Glomerular endothelial cell (primary cell): ENCODE measurements around the gene SIGLEC12. TPM values are rescaled to one million over a fixed set of nuclear protein-coding genes. Genes with fewer than 3 reads are reported as not detected.
"Not testable (repeated sequence)": the region's sequence is repeated elsewhere in the genome, so short reads cannot be mapped to it uniquely, and the experiment has no call there.

ENCODE experiments used
- DNase-seq: peaks from one replicate; pipeline ENCODE4 v3.0.0-alpha.2; 2011; ENCODE audit warnings: low read depth, low spot score; ENCODE audit errors: extremely low read depth
- total RNA-seq: library from RNA; depleted of rRNA; stranded (reverse); fragments of >200 nt; gene quantifications from 2 replicates; pipeline ENCODE4 v1.2.3, GENCODE V29; 2015

The SIGLEC12 gene
- total RNA-seq, 1 donor from 2014 or later, result not detected

DNA sequence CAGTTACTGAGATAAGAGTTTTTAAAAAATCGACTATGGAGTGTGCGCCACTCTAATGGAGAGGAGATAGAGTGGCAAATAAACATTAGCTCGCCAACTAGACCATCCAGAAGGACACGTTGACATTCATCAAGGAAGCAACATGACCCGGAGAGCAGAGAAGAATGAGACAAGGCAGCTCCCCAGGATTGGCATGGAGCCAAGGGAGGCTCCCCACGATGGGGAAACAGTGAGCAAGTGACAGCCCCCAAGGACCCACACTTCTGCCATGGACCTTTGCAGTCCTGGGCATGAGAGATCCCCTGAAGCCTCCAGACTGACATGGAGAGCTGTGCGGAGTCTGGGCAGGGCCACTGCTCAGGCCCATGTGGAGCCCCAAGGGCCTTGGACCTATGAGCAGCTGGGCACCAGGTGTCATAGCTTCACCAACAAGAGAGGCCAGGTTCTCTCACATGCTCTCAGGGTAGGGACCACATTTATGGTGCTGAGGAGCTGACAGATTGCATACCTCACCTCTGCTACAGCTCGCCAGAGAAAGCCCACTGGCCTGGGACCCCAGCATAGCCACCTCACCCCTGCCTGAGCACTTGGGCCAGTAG, 23.2 kb upstream of the SIGLEC12 start:
- no peak for DNase-seq

GRCh38 chr19:51521781-51522180, 20.2 kb upstream of the SIGLEC12 start:
- no peak for DNase-seq

DNA sequence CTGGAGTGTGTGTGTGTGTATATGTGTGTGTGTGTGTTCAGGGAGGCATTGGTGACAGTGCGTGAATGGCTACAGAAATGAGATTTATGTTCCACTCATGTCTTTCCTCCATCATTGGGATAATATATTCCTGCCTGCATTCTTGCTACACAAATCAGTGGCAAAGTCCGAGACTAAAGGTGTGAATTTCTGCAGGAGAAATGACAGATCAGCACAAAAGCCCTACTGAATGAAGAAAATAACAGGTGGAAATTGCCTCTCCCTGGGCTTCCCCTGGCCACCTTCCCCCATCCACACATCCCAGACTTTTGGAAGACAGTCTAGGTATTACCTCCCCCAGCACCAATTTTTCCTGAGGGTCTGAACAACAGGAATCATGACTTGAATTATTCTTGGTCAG, 19.8 kb upstream of the SIGLEC12 start:
- no peak for DNase-seq

- no peak for DNase-seq
Observed at GRCh38 chr19:51520728-51521127, 19.1 kb upstream of the SIGLEC12 start.

DNA sequence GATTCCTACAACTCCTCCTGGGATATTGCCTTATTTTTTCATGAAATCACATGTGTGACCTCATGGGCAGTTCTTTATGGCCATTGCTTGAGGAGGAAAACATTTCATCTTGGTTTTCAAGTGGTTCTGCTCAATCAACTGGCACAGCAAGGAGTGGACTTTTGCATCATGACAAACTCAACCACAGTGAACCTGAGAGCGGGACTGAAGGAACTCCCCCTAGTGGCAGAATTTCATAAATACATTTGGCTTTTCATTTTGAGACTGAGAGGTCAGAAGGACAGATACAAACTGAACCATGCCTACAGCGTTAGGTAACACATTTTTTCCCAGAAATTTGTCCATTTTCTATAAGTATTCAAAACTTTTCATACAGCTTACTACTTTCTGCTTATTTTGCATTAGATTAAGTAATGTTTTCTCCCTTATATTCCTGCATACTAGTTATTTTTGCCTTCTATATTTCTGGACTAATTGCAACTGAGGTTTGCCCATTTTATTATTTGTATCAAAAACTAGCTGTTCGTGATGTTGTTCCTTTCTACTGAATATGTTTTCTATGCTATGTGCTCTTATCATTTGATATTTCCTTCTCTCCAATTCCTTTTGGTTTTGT, 13.4 kb upstream of the SIGLEC12 start:
- peak; percentile 33 for DNase-seq

- DNase-seq, result no peak
Observed at GRCh38 chr19:51513968-51514367, 12.4 kb upstream of the SIGLEC12 start.

- no peak for DNase-seq
Observed at GRCh38 chr19:51511353-51511752, 9.8 kb upstream of the SIGLEC12 start.

DNA sequence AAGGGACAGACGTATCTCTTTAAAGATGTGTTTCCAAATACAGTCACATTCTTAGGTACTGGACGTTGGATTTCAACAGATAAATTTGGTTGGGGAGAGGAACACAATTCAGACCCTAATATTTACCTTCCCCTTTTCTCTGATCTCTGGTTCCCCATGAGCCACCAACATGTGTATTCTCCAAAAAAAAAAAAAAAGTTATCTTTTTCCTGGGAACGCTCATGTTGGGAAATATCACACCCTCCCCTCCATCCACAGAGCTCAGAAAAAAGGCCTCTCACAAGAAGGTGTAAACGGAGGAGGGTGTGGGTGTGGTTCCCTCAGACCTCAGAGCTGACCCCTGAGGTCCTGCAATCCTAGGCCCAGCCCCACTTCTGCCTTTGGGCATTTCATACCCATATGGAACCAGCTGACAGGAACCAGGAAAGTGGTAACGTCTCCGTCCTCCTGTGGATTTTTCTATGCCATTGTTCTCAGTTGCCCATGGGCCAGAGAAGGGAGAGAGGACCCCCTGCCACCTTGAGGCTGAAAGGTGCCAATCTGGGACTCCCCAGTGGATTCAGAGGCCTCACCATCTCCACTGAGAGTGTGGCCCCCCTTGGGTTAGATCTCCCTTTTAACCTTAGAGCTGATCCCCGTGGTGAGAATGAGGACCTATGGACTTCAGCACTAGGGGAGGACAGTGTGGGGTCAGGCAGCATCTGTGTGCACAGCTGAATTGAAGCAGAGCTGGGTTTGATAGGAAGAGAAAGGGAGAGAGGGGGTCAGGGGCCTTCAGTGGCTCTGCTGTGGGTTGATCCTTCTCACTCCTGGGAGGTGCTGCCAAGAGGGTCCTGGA, 8.4 kb upstream of the SIGLEC12 start:
- no peak for DNase-seq

DNA sequence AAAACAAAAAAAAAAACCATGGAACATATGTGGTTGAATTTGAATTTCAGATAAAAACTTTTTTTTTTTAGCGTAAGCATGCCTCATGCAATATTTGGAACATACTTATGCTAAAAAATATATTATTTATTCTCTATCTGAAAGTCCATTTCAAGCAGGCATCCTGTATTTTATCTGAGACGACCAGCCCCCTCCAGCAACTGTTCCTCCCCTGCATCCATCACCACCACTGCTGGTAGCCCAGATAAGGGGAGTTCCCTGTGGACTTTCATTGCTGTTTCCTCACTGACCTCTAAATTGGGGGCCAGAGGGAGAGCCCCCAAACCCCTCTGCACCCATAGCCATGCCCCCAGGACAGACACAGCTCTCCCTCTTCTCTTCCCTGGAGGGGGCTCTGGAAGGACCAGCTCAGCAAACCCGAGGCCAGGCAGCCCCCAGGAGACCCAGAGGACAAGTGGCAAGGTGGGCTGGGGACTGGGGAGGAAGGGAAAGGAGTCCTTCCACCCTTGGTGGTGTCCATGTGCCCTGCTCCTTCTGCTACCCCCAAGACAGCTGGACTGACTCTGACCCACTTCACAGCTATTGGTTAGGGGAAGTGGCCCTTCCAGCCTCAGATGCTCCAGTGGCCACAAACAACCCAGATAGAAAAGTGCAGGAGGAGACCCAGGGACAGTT, 6.6 kb upstream of the SIGLEC12 start:
- no peak for DNase-seq

DNA sequence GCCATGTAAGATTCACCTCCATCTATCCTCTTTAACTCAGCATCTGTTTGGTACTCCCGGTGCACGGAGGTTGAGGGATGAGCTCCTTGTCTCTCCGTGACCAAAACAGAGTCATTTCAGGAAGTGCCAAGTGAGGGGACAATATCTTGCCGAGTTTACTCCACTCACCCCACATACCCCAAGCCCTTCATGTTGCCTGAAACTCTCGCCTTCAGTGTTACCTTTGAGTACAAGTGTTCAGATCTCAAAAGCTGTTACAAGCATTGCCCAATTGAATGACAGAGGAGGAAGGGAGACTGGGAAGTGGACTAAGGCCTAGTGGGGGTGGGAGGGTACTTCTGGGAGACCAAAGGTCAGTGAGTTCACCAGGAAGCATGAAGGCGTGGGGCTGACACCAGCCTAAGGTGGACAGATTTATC, 6.0 kb upstream of the SIGLEC12 start:
- no peak for DNase-seq

DNA sequence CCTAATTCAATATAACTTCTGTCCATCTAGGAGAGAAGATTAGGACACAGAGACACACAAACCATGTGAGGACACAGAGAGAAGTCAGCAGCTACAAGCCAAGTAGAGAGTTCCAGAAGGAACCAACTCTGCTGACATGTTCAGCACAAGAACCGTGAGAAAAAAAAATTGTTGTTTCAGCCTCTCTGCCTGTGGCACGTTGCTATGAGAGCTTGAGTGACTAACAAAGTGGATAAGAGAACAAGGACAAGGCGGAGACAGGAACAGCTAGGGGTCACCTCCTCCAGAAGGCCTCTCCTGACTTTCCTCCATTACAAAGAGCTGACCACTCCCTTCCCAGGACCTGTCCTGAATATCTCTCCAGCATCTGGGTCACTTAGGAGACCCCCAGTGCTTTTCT, 5.6 kb upstream of the SIGLEC12 start:
- DNase-seq, result no peak

DNA sequence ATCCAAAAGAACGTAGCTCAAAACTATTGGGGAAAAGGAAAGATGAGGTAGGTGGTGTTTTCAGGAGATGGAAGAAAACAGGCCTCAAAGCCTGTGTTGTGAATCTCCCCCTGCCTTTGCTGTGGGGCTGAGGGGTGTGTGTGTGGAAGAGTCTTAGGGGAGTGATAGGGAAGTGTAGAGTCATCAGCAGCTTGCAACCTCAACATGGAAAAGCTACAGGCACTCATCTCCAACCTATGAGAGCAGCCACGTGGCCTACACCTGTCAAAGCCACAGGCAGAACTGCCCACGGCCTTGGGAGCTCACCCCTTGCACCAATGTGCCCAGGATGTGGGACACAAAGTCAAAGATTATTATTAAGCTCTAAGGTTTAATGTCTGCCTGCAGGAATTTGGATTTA, 4.3 kb upstream of the SIGLEC12 start:
- DNase-seq, result no peak

DNA sequence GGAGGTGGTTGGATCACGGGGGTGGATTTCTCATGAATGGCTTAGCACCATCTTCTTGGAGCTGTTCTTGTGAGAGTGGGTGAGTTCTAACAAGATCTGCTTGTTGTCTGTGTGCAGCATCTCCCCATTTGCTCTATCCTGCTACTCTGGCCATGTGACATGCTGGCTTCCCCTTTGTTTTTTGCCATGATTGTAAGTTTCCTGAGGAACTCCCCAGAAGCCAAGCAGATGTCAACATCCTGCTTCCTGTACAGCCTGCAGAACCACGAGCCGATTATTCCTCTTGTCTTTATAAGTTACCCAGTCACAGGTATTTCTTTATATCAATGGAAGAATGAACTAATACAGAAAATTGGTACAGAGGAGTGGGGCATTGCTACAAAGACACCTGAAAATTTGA, 2.3 kb upstream of the SIGLEC12 start:
- no peak for DNase-seq

DNA sequence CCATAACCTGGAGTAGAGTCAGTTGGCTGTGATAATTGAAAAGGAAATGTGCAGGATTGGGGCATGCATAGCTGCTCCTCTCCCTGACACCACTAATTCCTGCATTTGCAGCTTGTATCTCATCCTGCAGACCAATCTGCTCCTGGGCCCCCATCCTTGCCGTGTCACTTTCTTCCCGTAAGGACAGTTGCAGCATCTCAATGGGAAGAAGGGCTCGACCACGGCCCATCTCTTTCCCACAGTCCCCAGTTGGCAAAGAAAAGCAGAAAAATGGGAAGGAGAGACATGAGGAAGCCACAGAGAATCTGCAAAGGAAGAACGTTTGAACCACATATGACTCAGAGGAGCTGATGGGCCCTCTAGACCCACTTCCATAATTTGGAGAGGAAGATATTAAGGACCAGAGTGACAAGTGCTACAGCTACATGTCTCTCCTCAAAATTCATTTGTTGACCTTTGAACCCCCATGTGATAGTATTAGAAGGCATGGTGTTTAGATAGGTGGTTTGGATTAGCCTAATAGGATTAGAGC, 1.8 kb upstream of the SIGLEC12 start:
- no peak for DNase-seq

- DNase-seq, result not testable (repeated sequence)
Observed at GRCh38 chr19:51500931-51501330, 669 bp downstream of the SIGLEC12 start.

DNA sequence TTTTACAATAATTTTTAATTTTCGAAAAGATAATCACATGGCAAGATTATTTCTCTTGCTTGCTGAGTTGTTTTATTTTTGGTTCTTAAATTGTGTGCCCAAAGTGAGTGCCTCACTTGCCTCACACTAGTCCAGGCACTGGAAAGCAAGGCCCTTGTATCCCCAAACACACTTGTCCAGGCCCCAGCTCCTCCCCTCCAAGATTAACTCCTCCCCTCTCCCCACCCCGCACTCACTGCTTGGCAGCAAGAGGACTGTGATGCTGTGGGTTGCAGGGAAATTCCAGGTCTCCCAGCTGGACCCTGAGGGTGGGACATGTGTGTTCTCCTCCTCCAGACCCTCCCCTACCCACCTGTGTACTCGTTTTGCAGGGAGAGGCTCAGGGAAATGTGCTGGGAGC, 3.9 kb downstream of the SIGLEC12 start:
- DNase-seq, result no peak

- no peak for DNase-seq
Observed at GRCh38 chr19:51493776-51494175, 7.8 kb downstream of the SIGLEC12 start.

- no peak for DNase-seq
Observed at GRCh38 chr19:51491586-51491985, 10.0 kb downstream of the SIGLEC12 start.

DNA sequence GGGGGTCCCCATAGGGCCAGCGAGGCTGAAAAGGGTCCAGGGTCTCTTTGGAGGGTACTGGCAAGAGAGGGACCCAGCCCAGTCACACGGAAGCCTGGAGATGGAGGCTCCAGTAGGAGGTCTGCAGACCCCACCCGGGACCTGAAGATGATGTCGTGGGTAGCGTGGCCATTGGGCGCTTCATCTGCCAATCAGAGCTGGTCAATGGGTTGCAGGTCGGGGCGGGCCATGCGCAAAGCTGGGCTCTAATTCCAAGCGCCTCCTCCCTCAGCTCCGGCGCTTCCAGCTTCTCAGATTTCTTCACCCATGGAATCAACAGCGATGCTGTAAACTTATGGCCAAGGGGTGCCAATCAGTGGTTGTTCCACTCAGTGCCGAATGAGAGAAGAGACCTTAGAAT, 10.9 kb downstream of the SIGLEC12 start:
- no peak for DNase-seq

GRCh38 chr19:51489113-51489512, 12.5 kb downstream of the SIGLEC12 start:
- DNase-seq, result no peak

DNA sequence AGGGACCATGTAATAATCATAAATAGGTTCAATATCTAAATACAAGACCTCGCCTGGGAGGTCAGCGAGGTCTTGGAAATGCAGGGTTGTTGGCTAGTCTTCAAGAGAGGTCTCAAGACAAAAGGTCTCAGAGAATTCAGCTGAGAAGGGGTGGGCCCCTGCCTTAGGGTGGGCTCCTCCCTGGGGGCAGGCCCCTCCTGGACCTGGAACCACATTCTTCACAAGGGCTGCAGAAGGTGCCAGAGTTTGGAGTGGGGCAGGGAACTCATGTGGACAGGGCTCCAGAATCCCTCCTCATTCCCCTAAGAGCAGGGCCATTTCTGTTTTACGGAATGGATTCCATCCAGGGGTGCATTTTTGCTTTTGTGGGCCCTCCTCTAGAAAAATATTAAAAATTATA, 13.1 kb downstream of the SIGLEC12 start:
- no peak for DNase-seq
